Mononuclear cell (primary cell): Measurements from ENCODE around the gene PPM1D. TPM values are rescaled to one million over a fixed set of nuclear protein-coding genes. Genes with fewer than 3 reads are reported as not detected.
"Not testable (repeated sequence)": the region's sequence is repeated elsewhere in the genome, so short reads cannot be mapped to it uniquely, and the experiment has no call there.

Experiments used
- H3K27me3 ChIP-seq: 2 replicates; pipeline ENCODE4 v1.6.0; 2011; ENCODE audit warnings: low read length, control low read depth; ENCODE audit not compliant: insufficient read depth
- H3K4me1 ChIP-seq: 2 replicates; pipeline ENCODE4 v1.5.1; 2011; ENCODE audit warnings: mild to moderate bottlenecking, low read length, control low read depth; ENCODE audit not compliant: insufficient read depth
- H3K4me3 ChIP-seq: 2 replicates; pipeline ENCODE4 v1.5.1; 2011; ENCODE audit warnings: mild to moderate bottlenecking, low read length, moderate library complexity
- H3K9me3 ChIP-seq: 2 replicates; pipeline ENCODE4 v1.5.1; 2011; ENCODE audit warnings: low read depth, mild to moderate bottlenecking, control low read depth, low read length
- total RNA-seq: library from RNA; depleted of rRNA; stranded (reverse); fragments of >200 nt; gene quantifications from one replicate; pipeline ENCODE4 v1.2.3, GENCODE V29; 2012

The PPM1D gene
- total RNA-seq, 1 donor, result 14.8 TPM

- H3K4me1 ChIP-seq, result peaks cover 56% of the 10 kb centered on the region
- H3K27me3 ChIP-seq, result no peaks in the 10 kb centered on the region
- peak overlapping the region; percentile 88 for H3K4me3 ChIP-seq
- H3K9me3 ChIP-seq, result no peaks in the 10 kb centered on the region
Observed at GRCh38 chr17:60602385-60602742, 2.4 kb downstream of the PPM1D start.

DNA sequence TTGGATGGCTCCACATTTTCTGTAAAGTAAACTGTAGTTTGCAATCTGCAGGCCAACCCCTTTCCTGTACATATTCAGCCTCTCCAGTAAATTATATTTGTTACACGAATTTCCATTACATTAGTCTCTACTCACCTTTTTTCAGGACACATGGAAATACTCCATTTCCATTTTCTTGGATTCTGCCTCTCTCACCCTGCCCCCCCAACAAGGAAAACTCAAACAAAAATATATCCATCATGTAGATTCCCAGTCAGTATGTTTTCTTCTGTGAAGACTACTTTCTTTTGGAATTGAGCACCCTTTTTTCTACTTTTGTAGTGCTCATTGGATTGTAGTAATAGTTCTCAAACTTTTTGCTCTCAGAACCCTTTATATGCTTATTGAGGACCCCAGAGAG is 2.9 kb downstream of the PPM1D start:
- Histone ChIP-seq H3K4me1 (peaks cover 51% of the 10 kb centered on the region), H3K4me3 (no peak overlapping the region)

DNA sequence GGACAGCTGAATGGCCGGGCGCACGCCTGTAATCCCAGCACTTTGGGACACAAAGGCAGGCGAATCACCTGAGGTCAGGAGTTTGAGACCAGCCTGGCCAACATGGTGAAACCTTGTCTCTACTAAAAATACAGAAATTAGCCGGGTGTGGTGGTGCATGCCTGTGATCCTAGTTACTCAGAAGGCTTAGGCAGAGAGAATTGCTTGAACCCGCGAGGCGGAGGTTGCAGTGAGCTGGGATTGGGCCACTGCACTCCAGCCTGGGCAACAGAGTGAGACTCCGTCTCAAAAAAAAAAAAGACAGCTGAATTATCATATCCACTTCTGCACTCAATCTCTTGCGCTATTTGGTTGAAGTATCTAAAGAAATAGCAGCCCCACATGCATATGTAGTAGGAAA is 3.5 kb downstream of the PPM1D start:
- peaks cover 45% of the 10 kb centered on the region for H3K4me1 ChIP-seq
- not testable (repeated sequence) for H3K4me3 ChIP-seq, H3K27me3 ChIP-seq, H3K9me3 ChIP-seq

More for the DNA sequence above, 2.9 kb downstream of the PPM1D start:
- no peaks in the 10 kb centered on the region for H3K27me3 ChIP-seq
- no peaks in the 10 kb centered on the region for H3K9me3 ChIP-seq

DNA sequence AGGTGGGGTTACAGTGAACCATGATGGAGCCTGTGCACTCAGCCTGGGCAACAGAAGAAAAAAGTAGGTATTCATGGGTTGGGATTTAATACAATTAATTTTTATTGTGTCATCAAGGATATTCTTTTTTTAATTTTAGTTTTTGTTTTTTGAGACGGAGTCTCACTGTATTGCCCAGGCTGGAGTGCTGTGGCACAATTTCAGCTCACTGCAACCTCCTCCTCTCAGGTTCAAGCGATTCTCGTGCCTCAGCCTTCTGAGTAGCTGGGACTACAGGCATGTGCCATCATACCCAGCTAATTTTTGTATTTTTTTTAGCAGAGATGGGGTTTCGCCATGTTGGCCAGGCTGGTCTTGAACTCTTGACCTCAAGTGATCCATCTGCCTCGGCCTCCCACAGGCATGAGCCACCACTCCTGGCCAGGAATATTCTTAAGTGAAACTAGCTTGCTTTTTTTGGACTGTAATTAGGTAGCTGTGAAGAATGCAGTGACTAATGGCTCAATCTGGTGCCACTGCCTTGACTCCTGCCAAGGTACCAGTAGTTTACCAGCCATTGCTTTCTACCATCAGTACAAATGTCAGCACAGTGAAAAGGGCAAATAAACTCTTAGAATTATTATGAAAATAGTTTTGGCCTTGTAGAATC is 4.8 kb downstream of the PPM1D start:
- no peaks in the 10 kb centered on the region for H3K9me3 ChIP-seq
- H3K27me3 ChIP-seq, result no peaks in the 10 kb centered on the region
- H3K4me1 ChIP-seq, result peaks cover 34% of the 10 kb centered on the region
- no peak overlapping the region for H3K4me3 ChIP-seq

- no peaks in the 10 kb centered on the region for H3K9me3 ChIP-seq
- no peak overlapping the region for H3K4me3 ChIP-seq
- no peaks in the 10 kb centered on the region for H3K27me3 ChIP-seq
- peaks cover 31% of the 10 kb centered on the region for H3K4me1 ChIP-seq
Observed at GRCh38 chr17:60606036-60606435, 6.0 kb downstream of the PPM1D start.

DNA sequence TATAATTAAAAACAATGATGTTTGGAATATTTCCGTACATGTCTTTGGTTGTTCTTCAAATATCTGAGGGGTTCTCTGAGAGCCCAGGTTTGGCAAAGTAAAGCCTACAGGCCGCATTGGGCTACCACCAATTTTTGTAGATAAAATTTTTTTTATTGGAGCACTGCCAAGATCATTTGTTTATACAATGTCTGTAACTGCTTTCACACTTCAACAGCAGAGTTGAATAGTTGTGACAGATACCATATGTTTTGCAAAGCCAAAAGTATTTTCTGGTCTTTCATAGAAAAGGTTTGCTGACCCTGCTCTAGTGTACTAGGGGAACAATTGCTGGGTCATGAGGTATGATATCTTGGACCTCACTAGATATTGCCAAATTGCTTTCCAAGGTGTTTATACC is 10.5 kb downstream of the PPM1D start:
- Histone ChIP-seq H3K27me3 (no peaks in the 10 kb centered on the region), H3K9me3 (no peaks in the 10 kb centered on the region), H3K4me1 (no peaks in the 10 kb centered on the region), H3K4me3 (no peak overlapping the region)

- H3K4me3 ChIP-seq, H3K9me3 ChIP-seq, H3K27me3 ChIP-seq, H3K4me1 ChIP-seq: not testable (repeated sequence)
Observed at GRCh38 chr17:60611321-60611720, 11.3 kb downstream of the PPM1D start.

DNA sequence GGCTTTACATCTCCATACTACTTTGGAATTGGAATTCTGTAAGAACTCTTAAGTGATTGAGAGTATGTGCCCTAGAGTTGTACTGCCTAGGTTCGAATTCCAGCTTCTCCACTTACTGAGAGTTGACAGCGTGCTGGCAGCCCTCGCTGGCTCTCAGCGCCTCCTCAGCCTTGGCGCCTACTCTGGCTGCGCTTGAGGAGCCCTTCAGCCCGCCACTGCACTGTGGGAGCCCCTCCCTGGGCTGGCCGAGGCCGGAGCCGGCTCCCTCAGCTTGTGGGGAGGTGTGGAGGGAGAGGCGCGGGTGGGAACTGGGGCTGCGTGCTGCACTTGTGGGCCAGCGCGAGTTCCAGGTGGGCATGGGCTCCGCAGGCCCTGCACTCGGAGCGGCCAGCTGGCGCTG is 13.3 kb downstream of the PPM1D start:
- H3K27me3 ChIP-seq, result no peaks in the 10 kb centered on the region
- no peak overlapping the region for H3K4me3 ChIP-seq
- H3K4me1 ChIP-seq, result no peaks in the 10 kb centered on the region
- H3K9me3 ChIP-seq, result no peaks in the 10 kb centered on the region

GRCh38 chr17:60613796-60614195 is 13.8 kb downstream of the PPM1D start:
- H3K27me3 ChIP-seq, H3K9me3 ChIP-seq, H3K4me1 ChIP-seq, H3K4me3 ChIP-seq: not testable (repeated sequence)

DNA sequence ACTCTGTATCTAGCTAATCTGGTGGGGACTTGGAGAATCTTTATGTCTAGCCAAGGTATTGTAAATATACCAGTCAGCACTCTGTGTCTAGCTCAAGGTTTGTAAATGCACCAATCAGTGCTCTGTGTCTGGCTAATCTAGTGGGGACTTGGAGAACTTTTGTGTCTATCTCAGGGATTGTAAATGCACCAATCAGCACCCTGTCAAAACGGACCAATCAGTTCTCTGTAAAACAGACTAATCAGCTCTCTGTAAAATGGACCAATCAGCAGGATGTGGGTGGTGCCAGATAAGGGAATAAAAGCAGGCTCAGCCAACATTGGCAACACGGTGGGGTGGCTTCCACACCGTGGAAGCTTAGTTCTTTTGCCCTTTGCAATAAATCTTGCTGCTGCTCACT is 14.3 kb downstream of the PPM1D start:
- H3K4me1 ChIP-seq, H3K4me3 ChIP-seq, H3K9me3 ChIP-seq, H3K27me3 ChIP-seq: not testable (repeated sequence)

GRCh38 chr17:60615108-60615507 is 15.1 kb downstream of the PPM1D start:
- Histone ChIP-seq H3K4me3 (no peak overlapping the region), H3K4me1 (no peaks in the 10 kb centered on the region), H3K9me3 (no peaks in the 10 kb centered on the region), H3K27me3 (no peaks in the 10 kb centered on the region)

- Histone ChIP-seq H3K4me3 (no peak overlapping the region), H3K4me1 (no peaks in the 10 kb centered on the region)
Observed at GRCh38 chr17:60615840-60616239, 15.8 kb downstream of the PPM1D start.

GRCh38 chr17:60618080-60618479 is 18.1 kb downstream of the PPM1D start:
- Histone ChIP-seq H3K27me3 (no peaks in the 10 kb centered on the region), H3K4me1 (no peaks in the 10 kb centered on the region), H3K9me3 (no peaks in the 10 kb centered on the region), H3K4me3 (no peak overlapping the region)

More at GRCh38 chr17:60615840-60616239, 15.8 kb downstream of the PPM1D start:
- no peaks in the 10 kb centered on the region for H3K9me3 ChIP-seq
- H3K27me3 ChIP-seq, result no peaks in the 10 kb centered on the region

GRCh38 chr17:60618854-60619526 is 19.0 kb downstream of the PPM1D start:
- no peak overlapping the region for H3K4me3 ChIP-seq
- H3K4me1 ChIP-seq, result no peaks in the 10 kb centered on the region
- no peaks in the 10 kb centered on the region for H3K27me3 ChIP-seq

DNA sequence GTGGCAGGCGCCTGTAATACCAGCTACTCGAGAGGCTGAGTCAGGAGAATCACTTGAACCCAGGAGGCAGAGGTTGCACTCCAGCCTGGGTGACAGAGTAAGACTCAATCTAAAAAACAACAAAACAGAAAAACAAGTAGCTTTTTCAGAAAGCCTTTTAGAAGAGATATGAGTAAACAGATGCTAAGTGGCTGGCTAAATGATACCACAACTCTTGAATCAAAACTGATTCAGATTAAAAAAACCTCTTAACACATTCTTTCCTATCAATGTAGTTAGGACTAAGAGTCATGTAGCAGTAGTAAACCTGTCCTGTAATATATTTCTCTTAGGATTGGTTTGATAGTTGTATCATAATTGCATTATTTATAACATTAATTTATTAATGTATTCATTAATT is 23.0 kb downstream of the PPM1D start:
- Histone ChIP-seq H3K4me3 (no peak overlapping the region), H3K9me3 (no peaks in the 10 kb centered on the region)

More at GRCh38 chr17:60618854-60619526, 19.0 kb downstream of the PPM1D start:
- no peaks in the 10 kb centered on the region for H3K9me3 ChIP-seq

GRCh38 chr17:60623415-60623814 is 23.4 kb downstream of the PPM1D start:
- Histone ChIP-seq H3K4me3 (no peak overlapping the region), H3K4me1 (no peaks in the 10 kb centered on the region), H3K9me3 (no peaks in the 10 kb centered on the region), H3K27me3 (no peaks in the 10 kb centered on the region)

More for the DNA sequence above, 23.0 kb downstream of the PPM1D start:
- Histone ChIP-seq H3K4me1 (no peaks in the 10 kb centered on the region), H3K27me3 (no peaks in the 10 kb centered on the region)
